HFFc6 (cell line): ENCODE data around the gene LRCH2. TPM values are rescaled to one million over a fixed set of nuclear protein-coding genes. Genes with fewer than 3 reads are reported as not detected.

Source experiments
- DNase-seq: peaks from one replicate; pipeline ENCODE4 v3.0.0-alpha.2; 2018
- H3K27ac Mint-ChIP-seq: 2 replicates; pipeline ENCODE4 v1.8.0; 2020; ENCODE audit warnings: mild to moderate bottlenecking, mixed read lengths
- H3K27me3 Mint-ChIP-seq: 2 replicates; pipeline ENCODE4 v1.8.0; 2021; ENCODE audit warnings: mild to moderate bottlenecking, moderate library complexity, mixed read lengths; ENCODE audit not compliant: insufficient read depth
- H3K36me3 Mint-ChIP-seq: 2 replicates; pipeline ENCODE4 v1.8.0; 2021; ENCODE audit warnings: low read depth, mixed read lengths
- H3K4me1 Mint-ChIP-seq: 2 replicates; pipeline ENCODE4 v1.8.0; 2020; ENCODE audit warnings: low read depth, mixed read lengths
- H3K4me3 Mint-ChIP-seq: 2 replicates; pipeline ENCODE4 v1.8.0; 2020; ENCODE audit warnings: mild to moderate bottlenecking, moderate library complexity, mixed read lengths
- H3K9me3 Mint-ChIP-seq: 2 replicates; pipeline ENCODE4 v1.8.0; 2020; ENCODE audit warnings: mild to moderate bottlenecking, mixed read lengths
- CTCF ChIP-seq: fragments of 200-600 bp; sonication (generic); IDR thresholded peaks from 2 replicates; pipeline ENCODE4 v1.5.0; 2021; ENCODE audit warnings: antibody characterized with exemption, mild to moderate bottlenecking
- total RNA-seq, 6 experiments: library from RNA; stranded (reverse); fragmentation: NEBNext Ultra II Directional; extraction: Animal tissue kit (Norgen Biotek cat#: 25700); gene quantifications; 2 replicates in 1 of 6; 3 replicates in 5 of 6; pipeline ENCODE4 v1.2.3, GENCODE V29; 2021

The LRCH2 gene
- total RNA-seq, 6 experiments from 2014 or later, result 5.7 to 8.9 (median 7.0) TPM

- Mint-ChIP-seq H3K27ac (no peak overlapping the region), H3K4me1 (peaks cover 23% of the 10 kb centered on the region), H3K36me3 (no peaks in the 10 kb centered on the region), H3K4me3 (no peak overlapping the region), H3K27me3 (peaks cover 9% of the 10 kb centered on the region), H3K9me3 (no peaks in the 10 kb centered on the region)
- TF ChIP-seq CTCF, result no peak
- no peak for DNase-seq
These were observed 27.3 kb upstream of the LRCH2 start for GRCh38 chrX:115261148-115261547.

- Mint-ChIP-seq H3K9me3 (no peaks in the 10 kb centered on the region), H3K36me3 (no peaks in the 10 kb centered on the region), H3K27ac (peak overlapping the region; percentile 56; the same call in 1 of the 2 replicates), H3K4me3 (peak overlapping the region; percentile 73), H3K27me3 (peaks cover 9% of the 10 kb centered on the region), H3K4me1 (peaks cover 23% of the 10 kb centered on the region)
- peak; percentile 30 for DNase-seq
- TF ChIP-seq CTCF, result no peak
These were observed 26.4 kb upstream of the LRCH2 start for GRCh38 chrX:115260330-115260729.

- Mint-ChIP-seq H3K4me3 (peak overlapping the region; percentile 73), H3K9me3 (no peaks in the 10 kb centered on the region), H3K4me1 (peaks cover 23% of the 10 kb centered on the region), H3K27me3 (peaks cover 9% of the 10 kb centered on the region), H3K36me3 (no peaks in the 10 kb centered on the region), H3K27ac (0 out of 2 replicates have a peak overlapping the region, but pooled peaks have one; percentile 30)
- peak; percentile 5 for DNase-seq
- no peak for TF ChIP-seq CTCF
These were observed 25.5 kb upstream of the LRCH2 start for GRCh38 chrX:115259238-115259875.

GRCh38 chrX:115257711-115258110 lies 23.8 kb upstream of the LRCH2 start:
- no peak for TF ChIP-seq CTCF
- H3K27ac Mint-ChIP-seq, result no peak overlapping the region
- peaks cover 11% of the 10 kb centered on the region for H3K27me3 Mint-ChIP-seq
- no peak for DNase-seq
- H3K9me3 Mint-ChIP-seq, result no peaks in the 10 kb centered on the region
- H3K4me3 Mint-ChIP-seq, result no peak overlapping the region
- no peaks in the 10 kb centered on the region for H3K36me3 Mint-ChIP-seq
- H3K4me1 Mint-ChIP-seq, result peaks cover 23% of the 10 kb centered on the region

- no peak for TF ChIP-seq CTCF
- peaks cover 10% of the 10 kb centered on the region for H3K27me3 Mint-ChIP-seq
- H3K4me3 Mint-ChIP-seq, result no peak overlapping the region
- no peaks in the 10 kb centered on the region for H3K9me3 Mint-ChIP-seq
- DNase-seq, result no peak
- no peak overlapping the region for H3K27ac Mint-ChIP-seq
- H3K36me3 Mint-ChIP-seq, result no peaks in the 10 kb centered on the region
- peaks cover 18% of the 10 kb centered on the region for H3K4me1 Mint-ChIP-seq
These were observed 21.1 kb upstream of the LRCH2 start for GRCh38 chrX:115255003-115255402.
